ENCODE measurements around the gene GPANK1. TPM values are rescaled to one million over a fixed set of nuclear protein-coding genes. Genes with fewer than 3 reads are reported as not detected.

GPANK1 gene
- total and polyA plus RNA-seq, 10 donors, result 12.4 to 21.3 (median 17.4) TPM

DNA sequence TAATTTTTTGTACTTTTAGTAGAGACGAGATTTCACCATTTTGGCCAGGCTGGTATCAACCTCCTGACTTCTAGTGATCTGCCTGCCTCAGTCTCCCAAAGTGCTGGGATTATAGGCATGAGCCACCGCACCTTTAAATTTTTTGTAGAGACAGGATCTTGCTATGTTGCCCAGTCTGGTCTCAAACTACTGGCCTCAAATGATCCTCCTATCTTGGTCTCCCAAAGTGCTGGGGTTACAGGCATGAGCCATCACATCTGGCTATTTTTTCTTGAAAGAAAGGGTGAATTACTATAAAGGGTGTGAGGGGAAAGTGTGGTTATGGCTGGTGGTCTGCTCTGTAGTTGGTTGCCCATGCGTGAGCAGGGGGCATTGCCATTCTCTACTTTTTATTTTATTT lies 43.4 kb upstream of the GPANK1 start:
- no peak overlapping the region for H3K4me3 ChIP-seq
- 90 to 96% (median 92%) methylated on average over 3 of the region's 3 CpGs for WGBS, 5 donors
- H3K36me3 ChIP-seq, result no peaks in the 10 kb centered on the region
- intact Hi-C loops (cut with DNase I; ENCODE audit: low total_unique reads), result no loop called here
- peaks cover 0 to 30% (median 16%) of the 10 kb centered on the region in 6 donors for H3K4me1 ChIP-seq
- H3K9me3 ChIP-seq, result no peaks in the 10 kb centered on the region
- no peak for TF ChIP-seq POLR2AphosphoS5 (IDR thresholded peaks at IDR 0.05)
- TF ChIP-seq POLR2A (IDR thresholded peaks at IDR 0.05), result no peak
- TF ChIP-seq, protein P1, sequence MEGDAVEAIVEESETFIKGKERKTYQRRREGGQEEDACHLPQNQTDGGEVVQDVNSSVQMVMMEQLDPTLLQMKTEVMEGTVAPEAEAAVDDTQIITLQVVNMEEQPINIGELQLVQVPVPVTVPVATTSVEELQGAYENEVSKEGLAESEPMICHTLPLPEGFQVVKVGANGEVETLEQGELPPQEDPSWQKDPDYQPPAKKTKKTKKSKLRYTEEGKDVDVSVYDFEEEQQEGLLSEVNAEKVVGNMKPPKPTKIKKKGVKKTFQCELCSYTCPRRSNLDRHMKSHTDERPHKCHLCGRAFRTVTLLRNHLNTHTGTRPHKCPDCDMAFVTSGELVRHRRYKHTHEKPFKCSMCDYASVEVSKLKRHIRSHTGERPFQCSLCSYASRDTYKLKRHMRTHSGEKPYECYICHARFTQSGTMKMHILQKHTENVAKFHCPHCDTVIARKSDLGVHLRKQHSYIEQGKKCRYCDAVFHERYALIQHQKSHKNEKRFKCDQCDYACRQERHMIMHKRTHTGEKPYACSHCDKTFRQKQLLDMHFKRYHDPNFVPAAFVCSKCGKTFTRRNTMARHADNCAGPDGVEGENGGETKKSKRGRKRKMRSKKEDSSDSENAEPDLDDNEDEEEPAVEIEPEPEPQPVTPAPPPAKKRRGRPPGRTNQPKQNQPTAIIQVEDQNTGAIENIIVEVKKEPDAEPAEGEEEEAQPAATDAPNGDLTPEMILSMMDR (IDR thresholded peaks at IDR 0.05 in 8 of 11, conservative IDR thresholded peaks at IDR 0.05 in 3 of 11), result no peak
- H3K27me3 ChIP-seq (replicated peaks in 1 of 7), result no peaks in the 10 kb centered on the region
- no peak overlapping the region for H3K27ac ChIP-seq
- DNase-seq, result no peak

DNA sequence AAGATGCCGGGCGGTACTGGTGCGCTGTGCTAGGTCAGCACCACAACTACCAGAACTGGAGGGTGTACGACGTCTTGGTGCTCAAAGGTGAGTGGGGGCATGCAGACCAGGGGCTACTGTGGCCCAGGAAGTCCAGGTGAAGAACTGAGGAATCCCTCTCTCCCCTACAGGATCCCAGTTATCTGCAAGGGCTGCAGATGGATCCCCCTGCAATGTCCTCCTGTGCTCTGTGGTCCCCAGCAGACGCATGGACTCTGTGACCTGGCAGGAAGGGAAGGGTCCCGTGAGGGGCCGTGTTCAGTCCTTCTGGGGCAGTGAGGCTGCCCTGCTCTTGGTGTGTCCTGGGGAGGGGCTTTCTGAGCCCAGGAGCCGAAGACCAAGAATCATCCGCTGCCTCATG lies 42.9 kb upstream of the GPANK1 start:
- no peak for DNase-seq
- TF ChIP-seq POLR2AphosphoS5 (IDR thresholded peaks at IDR 0.05), result no peak
- TF ChIP-seq, protein P1 (IDR thresholded peaks at IDR 0.05 in 8 of 11, conservative IDR thresholded peaks at IDR 0.05 in 3 of 11), result no peak
- TF ChIP-seq POLR2A (IDR thresholded peaks at IDR 0.05), result no peak
- Histone ChIP-seq H3K9me3 (no peaks in the 10 kb centered on the region), H3K27ac (no peak overlapping the region), H3K27me3 (replicated peaks in 1 of 7) (no peaks in the 10 kb centered on the region), H3K4me1 (peaks cover 0 to 30% (median 17%) of the 10 kb centered on the region in 6 donors), H3K36me3 (no peaks in the 10 kb centered on the region), H3K4me3 (no peak overlapping the region)
- intact Hi-C loops (cut with DNase I; ENCODE audit: low total_unique reads), result no loop called here
- 74 to 88% (median 88%) methylated on average over 5 to 10 of the region's 10 CpGs for WGBS, 5 donors

DNA sequence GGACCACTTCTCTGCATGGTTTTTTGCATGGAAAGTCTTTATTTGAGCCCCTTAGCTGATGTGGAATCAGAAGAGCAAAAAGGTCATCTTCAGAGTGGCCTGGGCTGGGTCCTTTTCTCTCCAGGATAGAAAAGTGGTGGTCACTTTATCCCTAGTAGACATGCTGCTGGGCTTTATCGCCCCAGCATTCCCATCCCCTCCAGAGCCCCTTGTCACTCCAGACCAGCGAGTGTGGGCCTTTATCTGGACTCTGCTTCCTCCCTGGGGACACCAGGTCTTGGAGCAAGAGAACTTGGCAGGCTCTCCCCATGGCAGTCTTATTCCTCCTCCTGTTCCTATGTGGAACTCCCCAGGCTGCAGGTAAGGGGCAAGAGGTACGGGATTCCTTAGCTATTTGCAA lies 41.8 kb upstream of the GPANK1 start, which contains the start of gene LY6G6F:
Gene LY6G6F (plus strand): TSS at position 268 of the 400 bp plus-strand sequence. CDS start 41 bp downstream, at position 309.
- Histone ChIP-seq H3K27ac (no peak within 1 kb of the TSS), H3K27me3 (replicated peaks in 1 of 7) (no peaks in the 10 kb centered on the region), H3K36me3 (peaks cover 0 to 2% (median 0%) of the 10 kb centered on the region in 6 donors), H3K4me1 (peaks cover 7 to 36% (median 24%) of the 10 kb centered on the region in 6 donors), H3K9me3 (no peaks in the 10 kb centered on the region), H3K4me3 (no peak within 1 kb of the TSS)
- DNase-seq, result no peak
- intact Hi-C loops (cut with DNase I; ENCODE audit: low total_unique reads), result no loop called here
- WGBS, 5 donors, result 44 to 74% (median 64%) methylated on average over 3 of the region's 3 CpGs
- TF ChIP-seq POLR2A (IDR thresholded peaks at IDR 0.05) (no peak), POLR2AphosphoS5 (IDR thresholded peaks at IDR 0.05) (no peak)
- TF ChIP-seq, protein P1 (IDR thresholded peaks at IDR 0.05 in 8 of 11, conservative IDR thresholded peaks at IDR 0.05 in 3 of 11), result no peak

DNA sequence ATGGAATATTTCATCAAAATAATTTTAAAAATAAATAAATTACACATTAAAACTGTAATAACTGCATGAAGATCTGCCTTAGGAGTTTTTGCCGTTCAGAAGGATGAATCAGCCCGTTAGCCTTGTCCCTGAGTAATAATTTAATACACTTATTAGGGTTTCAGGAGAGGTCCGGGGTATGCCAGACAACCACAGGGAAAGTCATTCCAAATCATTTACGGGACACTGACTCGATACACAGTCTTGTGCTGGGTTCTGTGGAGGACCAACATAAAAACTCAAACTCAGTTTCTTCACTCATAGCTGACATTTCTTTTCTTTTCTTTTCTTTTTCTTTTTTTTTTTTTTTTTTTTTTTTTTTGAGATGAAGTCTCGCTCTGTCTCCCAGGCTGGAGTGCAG lies 41.1 kb upstream of the GPANK1 start:
- Histone ChIP-seq H3K9me3 (no peaks in the 10 kb centered on the region), H3K36me3 (peaks cover 0 to 8% (median 0%) of the 10 kb centered on the region in 6 donors), H3K4me3 (no peak overlapping the region), H3K27ac (no peak overlapping the region), H3K4me1 (peaks cover 13 to 36% (median 26%) of the 10 kb centered on the region in 6 donors), H3K27me3 (replicated peaks in 1 of 7) (no peaks in the 10 kb centered on the region)
- intact Hi-C loops (cut with DNase I; ENCODE audit: low total_unique reads), result no loop called here
- DNase-seq, result no peak
- TF ChIP-seq POLR2A (IDR thresholded peaks at IDR 0.05) (no peak), POLR2AphosphoS5 (IDR thresholded peaks at IDR 0.05) (no peak)
- TF ChIP-seq, protein P1 (IDR thresholded peaks at IDR 0.05 in 8 of 11, conservative IDR thresholded peaks at IDR 0.05 in 3 of 11), result no peak
- WGBS, 5 donors, result 86 to 94% (median 91%) methylated on average over 5 to 6 of the region's 6 CpGs

Measured in spleen (tissue), 11 donors.